B cell (primary cell): ENCODE results near the gene MACIR. TPM values are rescaled to one million over a fixed set of nuclear protein-coding genes. Genes with fewer than 3 reads are reported as not detected.

Experiments used
- ATAC-seq: fragments of 200-7000 bp; cut with Tn5 transposase; one replicate; pipeline ENCODE4 v1.10.0; 2021; ENCODE audit warnings: low read depth, mild to moderate bottlenecking, moderate number of reproducible peaks, moderate library complexity
- CTCF ChIA-PET: fragments of 350-600 bp; sonication (Branson Sonifier 250); formaldehyde crosslinking; loops from one replicate; lab custom pipeline; 2021; ENCODE audit warnings: antibody characterized with exemption, inconsistent platforms; lab: Charles Lee
- POLR2A ChIA-PET: fragments of 350-600 bp; sonication (Branson Sonifier 250); formaldehyde crosslinking; loops from one replicate; lab custom pipeline; 2021; ENCODE audit warnings: antibody characterized with exemption; lab: Charles Lee
- DNase-seq: peaks from one replicate; pipeline ENCODE4 v3.0.0; 2013
- H2AFZ ChIP-seq: 2 replicates; pipeline ENCODE4 v1.6.1; 2012; ENCODE audit warnings: mild to moderate bottlenecking, low read depth, low read length; ENCODE audit not compliant: insufficient read depth, poor library complexity, severe bottlenecking
- H3K27ac ChIP-seq, 2 donors: 1 replicate in 1 of 2; 2 replicates in 1 of 2; pipeline ENCODE4 v1.5.1; 2012 to 2013; ENCODE audit warnings: low read length in 2 of 2, mild to moderate bottlenecking in 2 of 2, moderate library complexity in 1 of 2
- H3K27me3 ChIP-seq, 4 experiments: fragments of 200-600 bp in 1 of 4; sonication (generic) in 1 of 4; replicated peaks in 1 of 4; 1 replicate in 2 of 4; 2 replicates in 2 of 4; pipeline versions ENCODE4 v1.6.1 to v1.7.0; 2013 to 2016; ENCODE audit warnings: low read length in 3 of 4, mild to moderate bottlenecking in 2 of 4, mixed read lengths in 1 of 4, moderate library complexity in 1 of 4; ENCODE audit not compliant: insufficient read depth in 4 of 4, control insufficient read depth in 3 of 4; ENCODE audit errors: control extremely low read depth in 1 of 4
- H3K36me3 ChIP-seq, 2 experiments: replicated peaks in 1 of 2; 1 replicate in 1 of 2; 2 replicates in 1 of 2; pipeline versions ENCODE4 v1.6.1 to v1.7.1; 2013; ENCODE audit warnings: low read length in 1 of 2; ENCODE audit not compliant: insufficient read depth in 2 of 2, control insufficient read depth in 1 of 2; ENCODE audit errors: control extremely low read depth in 1 of 2, extremely low read depth in 1 of 2
- H3K4me1 ChIP-seq, 2 donors: fragments of 200-600 bp in 1 of 2; sonication (generic) in 1 of 2; 1 replicate in 1 of 2; 2 replicates in 1 of 2; pipeline versions ENCODE4 v1.5.1 to v1.6.1; 2013 to 2017; ENCODE audit warnings: low read length in 2 of 2; ENCODE audit not compliant: control insufficient read depth in 2 of 2, insufficient read depth in 2 of 2
- H3K4me2 ChIP-seq: replicated peaks from 2 replicates; pipeline ENCODE3; 2012; ENCODE audit warnings: mild to moderate bottlenecking, low read depth, low read length; ENCODE audit not compliant: poor library complexity, severe bottlenecking
- H3K4me3 ChIP-seq, 5 experiments: fragments of 200-600 bp in 1 of 5; sonication (generic) in 1 of 5; 1 replicate in 3 of 5; 2 replicates in 2 of 5; pipeline versions ENCODE4 v1.5.1 to v1.7.0; 2011 to 2016; ENCODE audit warnings: low read length in 4 of 5, mild to moderate bottlenecking in 4 of 5, low read depth in 2 of 5, control low read depth in 1 of 5, moderate library complexity in 1 of 5; ENCODE audit not compliant: insufficient read depth in 1 of 5; ENCODE audit errors: control extremely low read depth in 1 of 5, extremely low read depth in 1 of 5
- H3K79me2 ChIP-seq: fragments of 200-600 bp; sonication (generic); one replicate; pipeline ENCODE4 v1.6.0; 2016; ENCODE audit warnings: low read length; ENCODE audit not compliant: control insufficient read depth, insufficient read depth
- H3K9ac ChIP-seq: fragments of 200-600 bp; sonication (generic); 2 replicates; pipeline ENCODE4 v1.6.1; 2017; ENCODE audit warnings: mild to moderate bottlenecking, low read length, moderate library complexity
- H3K9me3 ChIP-seq, 3 donors: one replicate each; pipeline versions ENCODE4 v1.6.1 to v1.7.1; 2013; ENCODE audit warnings: low read length in 2 of 3; ENCODE audit not compliant: control insufficient read depth in 2 of 3, insufficient read depth in 1 of 3; ENCODE audit errors: control extremely low read depth in 1 of 3
- H4K20me1 ChIP-seq: 2 replicates; pipeline ENCODE4 v1.6.0; 2012; ENCODE audit warnings: mild to moderate bottlenecking, low read length; ENCODE audit not compliant: insufficient read depth, control insufficient read depth, poor library complexity, severe bottlenecking
- H3K27ac Mint-ChIP-seq: one replicate; pipeline ENCODE4 v1.8.0; 2021; ENCODE audit warnings: mixed read lengths
- H3K27me3 Mint-ChIP-seq: one replicate; pipeline ENCODE4 v1.8.0; 2021; ENCODE audit warnings: mixed read lengths
- H3K4me1 Mint-ChIP-seq: one replicate; pipeline ENCODE4 v1.8.0; 2021; ENCODE audit warnings: mixed read lengths
- H3K4me3 Mint-ChIP-seq: one replicate; pipeline ENCODE4 v1.8.0; 2021; ENCODE audit warnings: mixed read lengths
- H3K9me3 Mint-ChIP-seq: one replicate; pipeline ENCODE4 v1.8.0; 2022; ENCODE audit warnings: mixed read lengths; ENCODE audit not compliant: insufficient read depth
- EZH2 ChIP-seq: IDR thresholded peaks from 2 replicates; pipeline ENCODE4 v1.6.1; 2012; ENCODE audit warnings: borderline replicate concordance, low read depth, mild to moderate bottlenecking, moderate library complexity, low read length; ENCODE audit not compliant: insufficient read depth, poor library complexity, severe bottlenecking
- WGBS: methylation state at CpG from one replicate; pipeline ENCODE4 v1.1.5; 2013; ENCODE audit warnings: missing lambda C conversion rate; ENCODE audit not compliant: insufficient coverage; 5-methylcytosine and 5-hydroxymethylcytosine counted together
- intact Hi-C: fragments of 100-400 bp; cut with micrococcal nuclease; formaldehyde crosslinking; loops from one replicate; pipeline ENCODE4 v1.10.0; 2022
- polyA plus RNA-seq: library from polyadenylated mRNA; depleted of rRNA; stranded (reverse); fragments of >200 nt; gene quantifications from 2 replicates; pipeline ENCODE4 v1.2.3, GENCODE V29; 2012
- total RNA-seq, 2 donors: library from RNA; stranded (reverse); fragments of 120-200 nt in 1 of 2; gene quantifications; 1 replicate in 1 of 2; 2 replicates in 1 of 2; pipeline versions ENCODE4 v1.2.3 to v1.2.4, GENCODE V29; 2013 to 2022
- TF ChIP-seq, protein P1 (sequence below): fragments of 200-600 bp; IDR thresholded peaks from one replicate; pipeline ENCODE4 v1.8.0; 2022; ENCODE audit warnings: antibody characterized with exemption, mild to moderate bottlenecking

Gene MACIR
- total and polyA plus RNA-seq, 2 donors (not counting 1 experiment from before 2014, with no cell fraction given), result 1.3 to 3.3 TPM

DNA sequence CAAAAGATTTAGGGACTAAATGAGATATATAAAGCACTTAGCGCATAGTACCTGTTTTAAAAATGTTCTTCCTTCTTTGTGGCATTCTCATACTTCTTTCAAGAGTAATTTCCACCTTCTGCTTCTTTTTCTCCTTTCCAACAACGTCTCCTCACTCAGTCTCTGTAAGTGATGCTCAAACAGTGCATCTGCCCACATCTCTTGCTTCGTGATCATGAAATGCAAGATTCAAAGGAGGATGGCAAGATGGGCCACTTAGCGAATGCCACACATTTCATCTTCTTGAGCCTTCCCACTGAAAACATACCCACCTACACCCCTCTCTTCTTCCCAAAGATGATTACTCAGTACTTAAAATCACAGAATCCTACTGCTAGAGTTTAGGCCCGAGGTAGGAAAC lies 36.9 kb downstream of the MACIR start:
- POLR2A ChIA-PET, result no interaction called here
- no peaks in the 10 kb centered on the region for H3K79me2 ChIP-seq
- H3K4me1 ChIP-seq, result no peaks in the 10 kb centered on the region
- intact Hi-C loops, result no loop called here
- no peak overlapping the region for H3K9ac ChIP-seq
- H3K36me3 ChIP-seq, result no peaks in the 10 kb centered on the region
- H3K27me3 ChIP-seq, result no peaks in the 10 kb centered on the region
- no peak overlapping the region for H2AFZ ChIP-seq
- no peaks in the 10 kb centered on the region for H3K9me3 ChIP-seq
- 92% methylated on average over 2 of the region's 5 CpGs for WGBS
- no peaks in the 10 kb centered on the region for H4K20me1 ChIP-seq
- no peak overlapping the region for H3K4me3 ChIP-seq
- Mint-ChIP-seq H3K27me3 (peaks cover 10% of the 10 kb centered on the region), H3K4me3 (no peak overlapping the region), H3K27ac (no peak overlapping the region), H3K4me1 (no peaks in the 10 kb centered on the region), H3K9me3 (no peaks in the 10 kb centered on the region)
- TF ChIP-seq, protein P1, sequence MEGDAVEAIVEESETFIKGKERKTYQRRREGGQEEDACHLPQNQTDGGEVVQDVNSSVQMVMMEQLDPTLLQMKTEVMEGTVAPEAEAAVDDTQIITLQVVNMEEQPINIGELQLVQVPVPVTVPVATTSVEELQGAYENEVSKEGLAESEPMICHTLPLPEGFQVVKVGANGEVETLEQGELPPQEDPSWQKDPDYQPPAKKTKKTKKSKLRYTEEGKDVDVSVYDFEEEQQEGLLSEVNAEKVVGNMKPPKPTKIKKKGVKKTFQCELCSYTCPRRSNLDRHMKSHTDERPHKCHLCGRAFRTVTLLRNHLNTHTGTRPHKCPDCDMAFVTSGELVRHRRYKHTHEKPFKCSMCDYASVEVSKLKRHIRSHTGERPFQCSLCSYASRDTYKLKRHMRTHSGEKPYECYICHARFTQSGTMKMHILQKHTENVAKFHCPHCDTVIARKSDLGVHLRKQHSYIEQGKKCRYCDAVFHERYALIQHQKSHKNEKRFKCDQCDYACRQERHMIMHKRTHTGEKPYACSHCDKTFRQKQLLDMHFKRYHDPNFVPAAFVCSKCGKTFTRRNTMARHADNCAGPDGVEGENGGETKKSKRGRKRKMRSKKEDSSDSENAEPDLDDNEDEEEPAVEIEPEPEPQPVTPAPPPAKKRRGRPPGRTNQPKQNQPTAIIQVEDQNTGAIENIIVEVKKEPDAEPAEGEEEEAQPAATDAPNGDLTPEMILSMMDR, result no peak
- TF ChIP-seq EZH2, result no peak
- no peak overlapping the region for H3K4me2 ChIP-seq
- H3K27ac ChIP-seq, result no peak overlapping the region
- ATAC-seq (no peak), DNase-seq (no peak)
- CTCF ChIA-PET, result no interaction called here

GRCh38 chr5:103295871-103296270 lies 37.3 kb downstream of the MACIR start:
- CTCF ChIA-PET, result no interaction called here
- H2AFZ ChIP-seq, result no peak overlapping the region
- ATAC-seq, result no peak
- H3K4me1 ChIP-seq, result no peaks in the 10 kb centered on the region
- no peak overlapping the region for H3K9ac ChIP-seq
- no peaks in the 10 kb centered on the region for H4K20me1 ChIP-seq
- no CpG with 5 or more reads among the region's 3 CpGs for WGBS
- TF ChIP-seq, protein P1, result no peak
- no peak for TF ChIP-seq EZH2
- no peak overlapping the region for H3K4me3 ChIP-seq
- H3K36me3 ChIP-seq, result no peaks in the 10 kb centered on the region
- no peaks in the 10 kb centered on the region for H3K79me2 ChIP-seq
- Mint-ChIP-seq H3K27ac (no peak overlapping the region), H3K27me3 (peaks cover 10% of the 10 kb centered on the region), H3K4me3 (no peak overlapping the region), H3K9me3 (no peaks in the 10 kb centered on the region), H3K4me1 (no peaks in the 10 kb centered on the region)
- H3K27me3 ChIP-seq, result no peaks in the 10 kb centered on the region
- DNase-seq, result no peak
- no peak overlapping the region for H3K4me2 ChIP-seq
- intact Hi-C loops, result no loop called here
- POLR2A ChIA-PET, result no interaction called here
- no peaks in the 10 kb centered on the region for H3K9me3 ChIP-seq
- H3K27ac ChIP-seq, result no peak overlapping the region
